Left ventricle myocardium inferior (tissue), 1 donor: Measurements from ENCODE around the gene RBM34. TPM values are rescaled to one million over a fixed set of nuclear protein-coding genes. Genes with fewer than 3 reads are reported as not detected.

Experiments used
- DNase-seq: peaks from one replicate; pipeline ENCODE4 v3.0.0-alpha.2; 2020
- H3K27ac ChIP-seq: fragments of 200-600 bp; replicated peaks from 2 replicates; pipeline ENCODE4 v1.8.0; 2021
- H3K27me3 ChIP-seq: fragments of 200-600 bp; 2 replicates; pipeline ENCODE4 v1.8.0; 2021; ENCODE audit warnings: low read depth
- H3K36me3 ChIP-seq: fragments of 200-600 bp; 2 replicates; pipeline ENCODE4 v1.8.0; 2021
- H3K4me1 ChIP-seq: fragments of 200-600 bp; 2 replicates; pipeline ENCODE4 v1.8.0; 2021
- H3K4me3 ChIP-seq: fragments of 200-600 bp; 2 replicates; pipeline ENCODE4 v1.8.0; 2021; ENCODE audit warnings: mild to moderate bottlenecking, moderate library complexity
- H3K9me3 ChIP-seq: fragments of 200-600 bp; replicated peaks from 2 replicates; pipeline ENCODE4 v1.8.0; 2021
- CTCF ChIP-seq: fragments of 200-600 bp; IDR thresholded peaks from 2 replicates; pipeline ENCODE4 v1.8.0; 2021; ENCODE audit warnings: antibody characterized with exemption, mild to moderate bottlenecking, borderline replicate concordance
- intact Hi-C: fragments of 100-400 bp; cut with micrococcal nuclease; formaldehyde crosslinking; loops from one replicate; pipeline ENCODE4 v1.11.0; 2022
- total RNA-seq: library from RNA; stranded (reverse); fragmentation: NEBNext Ultra II Directional; extraction: Animal tissue kit (Norgen Biotek cat#: 25700); gene quantifications from one replicate; pipeline ENCODE4 v1.2.1, GENCODE V29; 2021
- donor health status: DM: no; HTN: yes; CAD: no; lungs with severe emphysema.

Gene RBM34
- total RNA-seq, 1 donor from 2014 or later = 55.6 TPM

- peaks cover 30% of the 10 kb centered on the region for H3K36me3 ChIP-seq
- H3K4me1 ChIP-seq = peaks cover 66% of the 10 kb centered on the region
- intact Hi-C loops = no loop called here
- H3K27ac ChIP-seq = no peak overlapping the region
- no peak overlapping the region for H3K4me3 ChIP-seq
- H3K9me3 ChIP-seq = no peaks in the 10 kb centered on the region
- no peak for TF ChIP-seq CTCF
- H3K27me3 ChIP-seq = no peaks in the 10 kb centered on the region
- DNase-seq = no peak
Observed at GRCh38 chr1:235124111-235124510, 36.9 kb downstream of the RBM34 start.

DNA sequence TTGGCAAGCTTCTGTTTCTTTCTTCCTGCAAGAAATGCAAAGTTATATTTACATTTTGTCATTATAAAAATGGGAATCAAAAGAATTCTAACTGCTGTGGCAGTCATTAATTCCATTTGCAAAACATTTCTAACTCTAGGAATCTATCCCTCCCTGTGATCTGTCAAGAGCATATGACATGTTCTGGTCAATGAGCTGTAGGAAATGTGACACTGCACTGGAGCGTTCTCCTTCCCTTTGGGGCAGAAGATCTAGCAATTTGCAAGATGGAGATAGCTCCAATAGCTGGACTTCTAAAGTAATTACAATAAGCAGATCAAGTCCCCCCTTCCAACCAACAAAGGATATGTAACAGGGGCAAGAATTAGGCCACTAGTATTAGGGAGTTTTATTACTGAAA lies 38.7 kb downstream of the RBM34 start:
- no peak for DNase-seq
- TF ChIP-seq CTCF = no peak
- intact Hi-C loops = no loop called here
- H3K4me3 ChIP-seq = no peak overlapping the region
- no peak overlapping the region for H3K27ac ChIP-seq
- H3K36me3 ChIP-seq = peaks cover 48% of the 10 kb centered on the region
- no peaks in the 10 kb centered on the region for H3K27me3 ChIP-seq
- peaks cover 54% of the 10 kb centered on the region for H3K4me1 ChIP-seq
- H3K9me3 ChIP-seq = no peaks in the 10 kb centered on the region

DNA sequence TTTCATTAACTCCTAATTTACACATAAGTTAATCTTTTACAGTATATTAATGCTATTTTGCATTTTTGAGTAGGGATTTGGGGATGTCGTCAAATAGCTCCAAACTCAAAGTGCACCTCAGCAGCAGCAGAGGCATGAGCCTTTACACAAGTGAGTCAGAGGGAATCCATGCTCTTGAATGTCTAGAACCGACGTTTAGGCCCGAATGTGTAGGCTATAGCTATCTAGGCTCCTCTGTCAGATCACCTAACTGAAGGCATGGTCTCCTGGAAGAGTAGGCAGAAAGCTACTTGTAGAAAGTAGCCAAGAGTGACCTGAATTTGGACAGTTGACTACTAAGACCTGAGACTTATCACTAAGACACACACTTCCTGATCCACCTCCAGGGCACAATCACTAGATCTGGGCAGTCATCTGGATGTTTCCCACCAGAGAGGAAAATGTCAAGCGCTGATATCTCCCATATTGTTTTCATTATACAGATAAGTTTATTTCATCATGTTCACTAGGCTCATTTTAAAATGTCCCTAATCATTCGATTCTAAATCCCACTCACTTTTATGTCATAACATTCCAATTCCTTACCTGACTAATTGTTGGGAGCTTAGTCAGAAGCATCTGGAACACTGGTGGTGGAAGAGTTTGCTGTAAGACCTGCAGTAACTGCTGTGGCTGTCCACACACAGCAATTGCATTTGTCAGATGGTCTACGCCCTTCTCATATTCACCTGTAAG lies 47.7 kb downstream of the RBM34 start:
- TF ChIP-seq CTCF = no peak
- no peak overlapping the region for H3K4me3 ChIP-seq
- no peak for DNase-seq
- H3K36me3 ChIP-seq = peaks cover 89% of the 10 kb centered on the region
- no peaks in the 10 kb centered on the region for H3K27me3 ChIP-seq
- intact Hi-C loops = no loop called here
- no peaks in the 10 kb centered on the region for H3K9me3 ChIP-seq
- no peaks in the 10 kb centered on the region for H3K4me1 ChIP-seq
- H3K27ac ChIP-seq = no peak overlapping the region

GRCh38 chr1:235112297-235113182 lies 48.5 kb downstream of the RBM34 start:
- H3K27ac ChIP-seq = no peak overlapping the region
- peaks cover 87% of the 10 kb centered on the region for H3K36me3 ChIP-seq
- no peaks in the 10 kb centered on the region for H3K4me1 ChIP-seq
- TF ChIP-seq CTCF = no peak
- no peak overlapping the region for H3K4me3 ChIP-seq
- intact Hi-C loops = no loop called here
- H3K27me3 ChIP-seq = no peaks in the 10 kb centered on the region
- no peak for DNase-seq
- no peaks in the 10 kb centered on the region for H3K9me3 ChIP-seq

- no peak for DNase-seq
- intact Hi-C loops = no loop called here
- no peak for TF ChIP-seq CTCF
- no peak overlapping the region for H3K27ac ChIP-seq
- no peaks in the 10 kb centered on the region for H3K9me3 ChIP-seq
- H3K36me3 ChIP-seq = peaks cover 76% of the 10 kb centered on the region
- no peak overlapping the region for H3K4me3 ChIP-seq
- no peaks in the 10 kb centered on the region for H3K4me1 ChIP-seq
- no peaks in the 10 kb centered on the region for H3K27me3 ChIP-seq
Observed at GRCh38 chr1:235111107-235111506, 49.9 kb downstream of the RBM34 start.
